HUES48 (cell line): Measurements from ENCODE around the gene ZNF362.
A peak's percentile ranks its signal among the peaks of the same experiment; 100 is the strongest.

ENCODE experiments used
- H3K27ac ChIP-seq: one replicate; pipeline ENCODE4 v1.7.0; 2013; ENCODE audit warnings: low read depth, low read length, inconsistent platforms
- H3K27me3 ChIP-seq: 2 replicates; pipeline ENCODE4 v1.6.1; 2013; ENCODE audit warnings: mild to moderate bottlenecking, low read length; ENCODE audit not compliant: control insufficient read depth, insufficient read depth
- H3K36me3 ChIP-seq: 2 replicates; pipeline ENCODE4 v1.6.1; 2013; ENCODE audit warnings: low read length; ENCODE audit not compliant: control insufficient read depth, insufficient read depth
- H3K4me1 ChIP-seq: 2 replicates; pipeline ENCODE4 v1.6.1; 2013; ENCODE audit warnings: mild to moderate bottlenecking, low read length; ENCODE audit not compliant: control insufficient read depth, insufficient read depth
- H3K4me3 ChIP-seq: 2 replicates; pipeline ENCODE4 v1.5.1; 2013; ENCODE audit warnings: mild to moderate bottlenecking, low read depth, low read length
- H3K9ac ChIP-seq: 2 replicates; pipeline ENCODE4 v1.6.1; 2013; ENCODE audit warnings: mild to moderate bottlenecking, low read depth, low read length, moderate library complexity
- H3K9me3 ChIP-seq: 2 replicates; pipeline ENCODE4 v1.6.1; 2013; ENCODE audit warnings: low read length; ENCODE audit not compliant: control insufficient read depth, insufficient read depth

Gene ZNF362

DNA sequence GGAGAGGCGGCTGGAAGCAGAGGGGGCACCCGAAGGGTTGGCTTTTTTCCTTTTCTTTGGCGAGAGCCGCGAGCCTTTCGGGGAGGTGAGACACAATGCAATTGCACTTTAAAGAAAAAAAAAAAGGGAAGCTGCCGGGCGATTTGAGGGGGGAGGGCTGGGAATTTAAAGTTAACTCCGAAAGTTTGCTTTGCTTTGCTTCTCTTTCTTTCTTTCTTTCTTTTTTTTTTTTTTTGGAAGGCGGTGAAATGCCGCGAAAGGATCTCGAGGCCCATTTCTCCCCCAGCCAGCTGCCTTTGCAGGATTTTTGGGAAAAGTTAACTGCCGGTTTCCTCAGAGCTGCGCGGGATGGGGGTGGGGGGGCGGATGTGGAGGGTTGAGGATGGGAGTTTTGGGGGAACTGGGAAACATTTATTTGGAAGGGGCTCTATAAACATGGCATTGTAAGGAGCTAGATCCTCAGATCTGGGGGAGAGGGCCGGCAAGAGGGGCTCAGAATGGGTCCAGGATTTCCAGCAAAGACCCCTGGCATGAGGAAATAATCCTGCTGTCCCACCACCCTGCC is 997 bp downstream of the ZNF362 start:
- no peaks in the 10 kb centered on the region; the same call in 1 of the 2 replicates for H3K27me3 ChIP-seq
- H3K9ac ChIP-seq = peak overlapping the region; percentile 93
- H3K9me3 ChIP-seq = no peaks in the 10 kb centered on the region
- peak overlapping the region; percentile 97 for H3K4me3 ChIP-seq
- H3K36me3 ChIP-seq = no peaks in the 10 kb centered on the region; the same call in 1 of the 2 replicates
- H3K27ac ChIP-seq = peak overlapping the region; percentile 81
- peaks cover 12% of the 10 kb centered on the region for H3K4me1 ChIP-seq

- Histone ChIP-seq H3K4me1 (peaks cover 12% of the 10 kb centered on the region), H3K9ac (peak overlapping the region; percentile 93; the same call in 1 of the 2 replicates), H3K9me3 (no peaks in the 10 kb centered on the region), H3K4me3 (peak overlapping the region; percentile 97), H3K27ac (no peak overlapping the region), H3K27me3 (no peaks in the 10 kb centered on the region; the same call in 1 of the 2 replicates), H3K36me3 (peaks cover 4% of the 10 kb centered on the region; the same call in 1 of the 2 replicates)
Measured at GRCh38 chr1:33257772-33258712, 1.8 kb downstream of the ZNF362 start.

GRCh38 chr1:33258788-33259274 is 2.5 kb downstream of the ZNF362 start:
- Histone ChIP-seq H3K36me3 (peaks cover 4% of the 10 kb centered on the region; the same call in 1 of the 2 replicates), H3K9ac (no peak overlapping the region), H3K4me3 (no peak overlapping the region), H3K4me1 (peaks cover 12% of the 10 kb centered on the region), H3K27me3 (no peaks in the 10 kb centered on the region), H3K9me3 (no peaks in the 10 kb centered on the region), H3K27ac (no peak overlapping the region)

- Histone ChIP-seq H3K9me3 (no peaks in the 10 kb centered on the region), H3K4me1 (peaks cover 12% of the 10 kb centered on the region), H3K4me3 (no peak overlapping the region), H3K27ac (no peak overlapping the region), H3K27me3 (no peaks in the 10 kb centered on the region), H3K36me3 (peaks cover 4% of the 10 kb centered on the region; the same call in 1 of the 2 replicates), H3K9ac (no peak overlapping the region)
Measured at GRCh38 chr1:33259879-33260278, 3.6 kb downstream of the ZNF362 start.

DNA sequence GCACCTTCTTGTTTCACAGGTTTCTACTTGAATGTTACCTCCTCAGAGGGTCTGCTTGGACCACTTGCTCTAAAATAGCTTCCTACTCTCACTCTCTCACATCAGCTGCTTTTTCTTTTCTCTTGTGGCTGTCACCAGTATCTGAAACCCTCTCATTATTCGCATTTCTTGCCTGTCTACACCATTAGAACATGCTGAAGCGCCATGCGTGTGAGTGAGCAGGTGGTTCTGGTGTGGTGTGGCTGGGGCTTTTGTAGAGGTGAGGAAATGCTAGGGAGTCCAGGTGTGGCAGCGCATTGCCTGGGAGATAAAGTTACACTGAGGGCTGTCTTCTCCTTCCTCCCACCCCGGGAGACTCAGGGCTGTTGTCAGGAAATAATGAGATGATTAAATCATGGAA is 4.1 kb downstream of the ZNF362 start:
- Histone ChIP-seq H3K27me3 (no peaks in the 10 kb centered on the region), H3K27ac (no peak overlapping the region), H3K4me3 (no peak overlapping the region), H3K36me3 (peaks cover 4% of the 10 kb centered on the region; the same call in 1 of the 2 replicates), H3K9me3 (no peaks in the 10 kb centered on the region), H3K4me1 (peaks cover 12% of the 10 kb centered on the region), H3K9ac (no peak overlapping the region)

GRCh38 chr1:33261344-33261743 is 5.1 kb downstream of the ZNF362 start:
- peak overlapping the region; percentile 12 for H3K27ac ChIP-seq
- H3K4me3 ChIP-seq = no peak overlapping the region
- H3K9me3 ChIP-seq = no peaks in the 10 kb centered on the region
- peaks cover 4% of the 10 kb centered on the region; the same call in 1 of the 2 replicates for H3K36me3 ChIP-seq
- H3K27me3 ChIP-seq = no peaks in the 10 kb centered on the region
- H3K4me1 ChIP-seq = peaks cover 12% of the 10 kb centered on the region
- H3K9ac ChIP-seq = no peak overlapping the region

DNA sequence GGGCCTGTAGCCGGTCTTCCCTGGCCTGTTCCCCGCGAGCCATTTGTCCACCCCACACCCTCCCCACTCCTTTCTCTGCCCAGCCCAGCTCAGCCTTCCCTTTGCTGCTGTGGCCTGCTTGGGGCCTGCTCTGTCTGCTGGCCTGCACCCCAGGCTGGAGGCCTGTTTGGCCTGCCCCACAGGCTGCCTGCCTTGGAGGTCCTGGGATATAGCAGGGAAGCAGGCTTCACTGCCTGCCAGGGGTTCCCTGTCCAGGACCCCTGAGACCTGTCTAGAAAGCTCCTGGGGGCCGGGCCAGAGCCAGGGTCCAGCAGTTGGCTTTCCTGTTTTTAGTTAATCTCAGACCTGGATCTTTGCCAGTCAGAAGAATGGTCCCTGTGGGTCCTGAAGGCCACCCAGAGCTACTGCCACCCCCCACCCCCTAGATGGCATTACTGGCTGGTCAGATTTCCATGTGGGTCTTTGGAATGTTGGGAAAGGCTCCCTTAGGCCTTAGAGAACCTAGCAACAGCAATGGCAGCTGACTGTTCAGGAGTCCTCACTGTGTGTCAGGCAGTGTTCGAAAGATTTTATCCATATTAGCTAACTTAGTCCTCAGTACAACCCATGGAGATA is 7.7 kb downstream of the ZNF362 start:
- Histone ChIP-seq H3K4me1 (no peaks in the 10 kb centered on the region), H3K27me3 (no peaks in the 10 kb centered on the region), H3K27ac (no peak overlapping the region), H3K4me3 (no peak overlapping the region), H3K9me3 (no peaks in the 10 kb centered on the region), H3K36me3 (peaks cover 4% of the 10 kb centered on the region; the same call in 1 of the 2 replicates), H3K9ac (no peak overlapping the region)

DNA sequence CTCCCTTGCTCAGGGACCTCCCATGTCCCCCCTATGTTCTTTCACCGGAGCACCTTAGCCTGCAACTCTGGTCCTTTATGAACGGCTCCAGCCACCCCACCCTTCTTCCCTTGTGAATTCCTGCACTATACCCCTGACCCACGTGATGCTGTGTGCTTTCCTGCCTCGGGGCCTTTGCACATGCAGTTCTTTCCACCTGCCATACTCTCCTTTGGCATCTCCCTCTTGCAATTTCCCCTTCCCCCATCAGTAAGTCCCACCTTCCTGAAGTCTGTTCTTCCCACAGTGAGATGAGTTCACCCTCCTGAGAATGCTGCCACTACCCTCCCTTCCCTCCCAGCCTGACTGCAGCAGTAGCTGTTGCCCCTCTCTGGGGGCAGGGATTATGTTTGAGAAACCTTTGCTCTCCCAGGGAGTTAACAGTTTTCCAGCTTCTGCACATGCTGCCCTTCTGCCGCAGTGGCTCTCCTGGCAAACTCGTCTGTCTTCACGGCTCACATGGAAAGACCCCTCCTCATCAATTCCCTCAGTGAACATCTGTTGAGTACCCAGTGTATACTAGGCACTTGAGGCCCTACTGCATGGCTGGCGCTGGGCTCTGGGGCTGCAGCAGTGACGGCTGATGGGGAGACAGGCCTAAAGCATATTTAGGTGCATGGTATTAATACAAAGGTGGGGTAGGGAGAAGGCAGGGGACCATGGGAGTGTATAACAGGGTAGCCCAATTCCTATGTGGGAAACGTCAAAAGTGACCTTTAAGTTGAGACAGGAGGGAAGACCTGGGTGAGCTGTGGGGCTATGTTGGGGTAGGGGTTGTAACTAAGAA is 9.7 kb downstream of the ZNF362 start:
- Histone ChIP-seq H3K9me3 (no peaks in the 10 kb centered on the region), H3K4me1 (no peaks in the 10 kb centered on the region), H3K9ac (no peak overlapping the region), H3K4me3 (no peak overlapping the region), H3K27me3 (no peaks in the 10 kb centered on the region), H3K36me3 (peaks cover 12% of the 10 kb centered on the region), H3K27ac (no peak overlapping the region)

- Histone ChIP-seq H3K9ac (no peak overlapping the region), H3K4me1 (no peaks in the 10 kb centered on the region), H3K27ac (no peak overlapping the region), H3K4me3 (no peak overlapping the region), H3K27me3 (no peaks in the 10 kb centered on the region), H3K36me3 (peaks cover 12% of the 10 kb centered on the region), H3K9me3 (no peaks in the 10 kb centered on the region)
Measured at GRCh38 chr1:33266766-33267165, 10.5 kb downstream of the ZNF362 start.

DNA sequence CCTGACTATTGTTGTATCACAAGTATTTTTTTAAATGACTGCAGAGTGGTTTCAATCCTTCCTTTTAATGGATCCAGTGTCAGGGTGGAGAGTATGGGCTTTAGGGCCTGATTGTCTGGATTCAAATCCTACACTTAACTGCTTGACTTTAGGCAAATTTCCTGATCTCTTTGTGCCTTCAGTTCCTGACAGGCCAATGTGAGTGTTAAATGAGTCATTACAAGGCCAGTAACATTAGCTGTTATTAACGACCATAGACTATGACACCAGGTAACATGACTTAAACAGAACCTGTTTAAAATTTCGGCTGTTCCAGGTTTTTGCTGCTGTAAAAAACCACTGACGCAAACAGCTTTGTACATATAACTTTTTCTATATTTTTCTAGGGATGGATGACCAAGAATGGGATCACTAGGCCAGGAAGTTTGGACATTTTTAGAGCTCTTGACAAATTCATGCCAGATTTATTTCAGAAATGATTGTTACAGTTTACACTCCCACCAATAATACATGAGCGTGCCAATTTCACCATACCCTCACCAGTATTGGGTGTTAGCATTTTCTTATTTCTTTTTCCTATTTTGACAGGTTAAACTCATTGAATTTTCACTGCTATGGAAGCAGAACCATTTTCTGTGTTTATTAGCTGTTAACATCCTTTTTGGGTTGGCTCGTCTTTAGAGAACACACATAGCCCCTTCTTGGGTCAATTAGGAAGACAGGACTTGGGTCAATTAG is 11.3 kb downstream of the ZNF362 start:
- Histone ChIP-seq H3K4me1 (no peaks in the 10 kb centered on the region), H3K36me3 (peaks cover 11% of the 10 kb centered on the region), H3K4me3 (no peak overlapping the region), H3K27ac (no peak overlapping the region), H3K27me3 (no peaks in the 10 kb centered on the region), H3K9ac (no peak overlapping the region), H3K9me3 (no peaks in the 10 kb centered on the region)
